Endothelial cell of umbilical vein (primary cell): ENCODE measurements around the gene C3orf70.

Source experiments
- CTCF ChIP-seq, 2 donors: IDR thresholded peaks; 1 replicate in 1 of 2; 2 replicates in 1 of 2; pipeline ENCODE4 v1.5.1; 2011; ENCODE audit warnings: low read length in 2 of 2, mild to moderate bottlenecking in 2 of 2, moderate library complexity in 2 of 2, control low read depth in 1 of 2, inconsistent platforms in 1 of 2, low read depth in 1 of 2; ENCODE audit not compliant: insufficient read depth in 1 of 2; ENCODE audit errors: extremely low read depth in 1 of 2
- EZH2 ChIP-seq: IDR thresholded peaks from 2 replicates; pipeline ENCODE4 v1.6.1; 2012; ENCODE audit warnings: borderline replicate concordance, low read depth, mild to moderate bottlenecking, moderate library complexity, low read length, inconsistent platforms; ENCODE audit not compliant: severe bottlenecking
- JUN ChIP-seq: IDR thresholded peaks from 2 replicates; pipeline ENCODE4 v1.6.1; 2011; ENCODE audit warnings: borderline replicate concordance, low read depth; ENCODE audit not compliant: insufficient read length, insufficient read depth
- MYC ChIP-seq: IDR thresholded peaks from one replicate; pipeline ENCODE4 v1.6.1; 2011; ENCODE audit warnings: mild to moderate bottlenecking, low read depth, low read length
- POLR2A ChIP-seq: IDR thresholded peaks from 2 replicates; pipeline ENCODE4 v1.6.1; 2012; ENCODE audit warnings: low read depth, mild to moderate bottlenecking, control low read depth, low read length
- POLR2AphosphoS5 ChIP-seq: IDR thresholded peaks from 2 replicates; pipeline ENCODE4 v1.6.1; 2012; ENCODE audit warnings: low read depth, mild to moderate bottlenecking, control low read depth, low read length, moderate library complexity; ENCODE audit not compliant: insufficient read depth
- TF ChIP-seq, protein P1 (sequence below): IDR thresholded peaks from 2 replicates; pipeline ENCODE4 v1.6.1; 2011; ENCODE audit not compliant: insufficient read depth, insufficient read length

GRCh38 chr3:185065059-185065458 lies 87.8 kb downstream of the C3orf70 start:
- no peak for TF ChIP-seq EZH2
- no peak for TF ChIP-seq POLR2A
- no peak for TF ChIP-seq CTCF (IDR thresholded peaks at IDR 0.05; ENCODE audit: extremely low read depth in 1 of 2, insufficient read depth in 1 of 2, low read depth in 1 of 2, low read length in 2 of 2)
- TF ChIP-seq JUN, result no peak
- no peak for TF ChIP-seq POLR2AphosphoS5
- no peak for TF ChIP-seq MYC
- TF ChIP-seq, protein P1, sequence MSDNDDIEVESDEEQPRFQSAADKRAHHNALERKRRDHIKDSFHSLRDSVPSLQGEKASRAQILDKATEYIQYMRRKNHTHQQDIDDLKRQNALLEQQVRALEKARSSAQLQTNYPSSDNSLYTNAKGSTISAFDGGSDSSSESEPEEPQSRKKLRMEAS, result no peak
